ENCODE measurements around the gene PLA2G2F. TPM values are rescaled to one million over a fixed set of nuclear protein-coding genes. Genes with fewer than 3 reads are reported as not detected.

Gene PLA2G2F
- total and polyA plus RNA-seq, 9 of the 15 experiments (the other 6 are each of a cell fraction or from before 2014, with no cell fraction given), result not detected

- no peak for TF ChIP-seq NR2C2 (CRISPR knock-in tag; IDR thresholded peaks at IDR 0.05)
- no peak for TF ChIP-seq NR2C2 (tag; IDR thresholded peaks at IDR 0.05)
- TF ChIP-seq E2F3 (CRISPR knock-in tag; IDR thresholded peaks at IDR 0.05), result no peak
- no peak for TF ChIP-seq ZKSCAN8 (CRISPR knock-in tag; IDR thresholded peaks at IDR 0.05)
- TF ChIP-seq L3MBTL2 (IDR thresholded peaks at IDR 0.05), result peak; percentile 38
- TF ChIP-seq RREB1 (CRISPR knock-in tag; IDR thresholded peaks at IDR 0.05), result 0 out of 2 replicates have a peak, but pooled peaks have one; percentile 10
- TF ChIP-seq SIX5 (IDR thresholded peaks at IDR 0.05; ENCODE audit: borderline replicate concordance in 1 of 2, insufficient read depth in 1 of 2, low read depth in 1 of 2, low read length in 2 of 2), result no peak
- no peak for TF ChIP-seq MYBL2 (IDR thresholded peaks at IDR 0.05; ENCODE audit: low read depth)
- TF ChIP-seq MYBL2 (CRISPR knock-in tag; IDR thresholded peaks at IDR 0.05; ENCODE audit: borderline replicate concordance), result no peak
- no peak for TF ChIP-seq MXI1 (IDR thresholded peaks at IDR 0.05; ENCODE audit: low read depth, low read length)
- no peak for TF ChIP-seq SETDB1 (IDR thresholded peaks at IDR 0.05; ENCODE audit: low read length)
- no peak for TF ChIP-seq EP400 (IDR thresholded peaks at IDR 0.05)
Measured at GRCh38 chr1:20123722-20124455, 15.2 kb upstream of the PLA2G2F start (continued).

Data from K562 (cell line).